G401 (cell line): ENCODE measurements around the gene NHLH1. TPM values are rescaled to one million over a fixed set of nuclear protein-coding genes. Genes with fewer than 3 reads are reported as not detected.

Experiments used
- DNase-seq: peaks from one replicate; pipeline ENCODE4 v3.0.0-alpha.2; 2015; ENCODE audit warnings: low spot score
- in situ Hi-C: cut with HindIII; loops from 2 replicates; pipeline ENCODE4 v1.10.0; 2016; ENCODE audit warnings: low sequenced_read_pairs, mixed read lengths
- total RNA-seq: library from RNA; depleted of rRNA; stranded (reverse); fragments of >200 nt; shearing (Covaris generic); gene quantifications from 2 replicates; pipeline ENCODE4 v1.2.3, GENCODE V29; 2014

Gene NHLH1
- total RNA-seq, 1 experiment from 2014 or later, result not detected

DNA sequence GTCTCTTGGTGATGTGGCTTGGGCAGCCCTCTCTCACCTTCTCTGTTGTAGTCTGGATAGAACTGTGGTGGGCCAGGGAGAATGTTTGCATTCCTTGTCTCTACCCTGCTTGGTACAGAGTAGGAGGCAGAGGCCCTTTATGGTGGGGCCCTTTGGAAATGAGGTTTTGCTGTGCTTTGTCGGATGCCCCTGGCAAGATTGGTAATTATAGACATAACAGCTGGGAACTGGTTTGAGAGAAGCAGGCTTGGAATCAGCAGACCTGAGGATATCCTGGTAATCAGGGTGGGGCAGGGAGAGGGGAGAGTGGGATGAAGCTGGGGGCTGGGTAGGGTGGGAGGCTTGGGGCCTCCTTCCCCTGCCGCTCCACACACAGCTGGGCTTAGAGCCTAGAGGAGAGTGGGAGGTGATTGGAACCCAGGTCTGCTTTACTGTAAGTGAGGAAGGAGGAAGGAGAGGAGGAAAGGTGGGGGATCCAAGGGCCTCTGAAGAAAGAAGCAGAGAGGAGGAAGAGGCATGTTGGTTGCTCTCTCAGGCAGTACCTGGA lies 38.5 kb downstream of the NHLH1 start:
- in situ Hi-C loops, result no loop called here
- no peak for DNase-seq

DNA sequence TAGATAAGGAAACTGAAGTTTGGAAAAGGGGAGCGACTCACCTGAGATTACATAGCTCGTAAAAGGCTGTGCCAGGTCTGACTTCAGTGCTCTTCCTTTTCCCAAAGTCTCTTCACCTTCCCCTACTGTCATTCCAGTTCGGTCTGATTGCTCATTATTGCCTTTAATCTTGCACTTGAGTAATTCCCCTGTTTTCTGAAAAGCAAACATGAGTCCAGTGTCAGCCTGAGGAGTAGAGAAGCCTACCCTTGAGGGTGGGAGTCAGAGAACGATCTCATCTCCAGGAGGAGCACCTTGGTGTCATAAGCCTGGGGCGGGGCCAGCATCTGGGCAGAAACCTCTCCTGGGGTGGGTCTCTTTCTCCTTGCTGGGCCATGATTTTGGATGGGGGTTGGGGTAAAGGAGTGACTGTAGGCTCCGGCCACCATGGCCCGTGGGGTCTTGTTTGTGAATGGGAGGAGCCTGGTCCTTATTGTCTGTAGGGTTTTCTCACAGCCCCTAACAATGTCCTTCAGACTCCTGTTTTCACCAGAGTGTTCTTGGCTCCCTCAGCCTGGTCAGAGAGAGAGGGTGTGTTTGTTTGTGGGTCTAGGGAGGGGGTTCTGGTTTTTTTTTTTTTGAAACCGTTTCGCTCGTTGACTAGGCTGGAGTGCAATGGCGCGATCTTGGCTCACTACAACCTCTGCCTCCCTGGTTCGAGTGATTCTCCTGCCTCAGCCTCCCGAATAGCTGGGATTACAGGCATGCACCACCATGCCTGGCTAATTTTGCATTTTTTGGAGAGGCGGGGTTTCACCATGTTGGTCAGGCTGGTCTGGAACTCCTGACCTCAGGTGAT lies 39.5 kb downstream of the NHLH1 start:
- no peak for DNase-seq
- in situ Hi-C loops, result no loop called here

DNA sequence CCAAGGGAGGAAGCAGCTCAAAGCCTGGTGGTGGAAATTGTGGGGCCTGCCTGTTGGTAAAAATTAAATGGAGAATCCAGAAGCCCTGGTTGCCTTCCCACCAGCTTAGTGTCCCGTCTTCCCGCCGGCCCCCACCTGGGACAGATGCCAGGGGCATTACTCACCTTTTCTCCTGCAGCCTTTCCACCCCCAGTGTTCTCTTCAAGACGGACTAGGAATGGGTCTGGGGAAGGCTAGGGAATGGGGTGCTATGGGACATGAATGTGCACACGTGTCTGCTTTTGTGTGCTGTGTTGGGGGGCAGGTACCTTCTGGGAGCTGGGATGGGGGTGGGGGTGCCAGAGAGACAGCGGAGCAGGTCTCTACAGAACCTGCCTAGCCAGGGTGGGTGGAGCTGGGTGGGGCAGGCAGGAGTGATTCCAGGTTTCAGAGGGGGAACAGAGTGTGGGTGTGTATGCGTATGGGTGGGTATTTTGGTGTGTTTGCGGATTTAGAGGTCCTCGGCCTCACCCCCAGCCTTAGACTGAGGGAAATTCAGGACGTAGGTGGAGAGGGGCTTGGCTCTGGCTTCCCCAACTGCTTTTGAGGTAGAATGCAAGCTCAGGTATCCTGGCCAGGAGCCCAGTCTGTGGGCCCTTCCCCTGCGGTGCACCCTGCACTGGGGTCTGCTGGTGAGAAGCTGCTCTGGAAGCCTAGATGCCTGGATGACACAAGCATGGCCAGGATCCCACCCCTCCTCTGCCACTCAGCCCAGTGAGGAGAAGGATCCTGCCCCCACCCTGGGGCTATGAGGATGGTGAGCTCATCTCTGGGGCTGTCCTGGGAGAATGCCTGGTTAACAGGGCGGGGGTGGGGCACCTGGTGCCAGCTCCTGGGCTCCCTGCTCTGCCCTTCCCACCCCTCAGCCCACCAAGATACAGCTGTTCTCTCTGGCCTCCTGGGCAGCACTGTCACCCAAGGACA lies 41.2 kb downstream of the NHLH1 start:
- no peak for DNase-seq
- in situ Hi-C loops, result no loop called here

DNA sequence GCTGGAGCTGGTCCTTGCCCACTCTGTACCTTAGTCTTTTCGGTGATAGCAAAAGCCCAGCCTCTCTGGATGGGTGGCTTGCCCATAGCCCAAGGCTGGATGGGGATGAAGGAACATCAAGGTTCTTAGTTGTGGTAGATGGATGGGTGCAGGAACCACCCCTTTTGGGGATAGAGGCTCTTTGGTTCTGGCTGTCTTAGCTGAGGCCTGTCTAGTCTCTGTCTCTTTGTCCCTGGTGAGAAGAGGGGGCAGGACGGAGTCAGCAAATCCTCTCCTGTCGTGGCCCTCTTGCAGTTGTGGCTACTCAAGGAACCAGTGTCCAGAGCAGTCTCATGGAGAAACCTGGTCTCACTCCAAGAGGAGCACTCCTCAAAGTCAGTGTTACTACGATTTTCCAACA lies 42.0 kb downstream of the NHLH1 start:
- in situ Hi-C loops, result no loop called here
- no peak for DNase-seq

DNA sequence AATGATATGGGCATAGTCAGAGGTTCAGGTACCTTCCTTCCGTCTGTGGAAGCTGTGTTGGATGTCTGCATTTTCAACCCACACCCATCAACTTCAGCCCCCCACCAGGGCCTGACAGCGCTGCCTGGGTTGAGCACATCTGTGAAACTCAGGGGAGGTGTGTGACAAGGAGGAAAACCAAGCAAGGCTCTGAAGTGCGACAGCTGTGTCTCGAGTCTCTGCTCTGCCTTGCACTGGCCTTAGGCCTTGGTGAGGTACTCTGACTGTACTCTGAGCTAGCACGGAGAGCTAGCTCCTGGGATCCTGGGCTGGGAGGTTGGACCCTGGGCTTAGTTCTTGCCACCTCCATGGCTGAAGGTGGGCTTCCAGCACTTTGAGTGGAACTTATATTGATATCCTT lies 42.6 kb downstream of the NHLH1 start:
- in situ Hi-C loops, result no loop called here

DNA sequence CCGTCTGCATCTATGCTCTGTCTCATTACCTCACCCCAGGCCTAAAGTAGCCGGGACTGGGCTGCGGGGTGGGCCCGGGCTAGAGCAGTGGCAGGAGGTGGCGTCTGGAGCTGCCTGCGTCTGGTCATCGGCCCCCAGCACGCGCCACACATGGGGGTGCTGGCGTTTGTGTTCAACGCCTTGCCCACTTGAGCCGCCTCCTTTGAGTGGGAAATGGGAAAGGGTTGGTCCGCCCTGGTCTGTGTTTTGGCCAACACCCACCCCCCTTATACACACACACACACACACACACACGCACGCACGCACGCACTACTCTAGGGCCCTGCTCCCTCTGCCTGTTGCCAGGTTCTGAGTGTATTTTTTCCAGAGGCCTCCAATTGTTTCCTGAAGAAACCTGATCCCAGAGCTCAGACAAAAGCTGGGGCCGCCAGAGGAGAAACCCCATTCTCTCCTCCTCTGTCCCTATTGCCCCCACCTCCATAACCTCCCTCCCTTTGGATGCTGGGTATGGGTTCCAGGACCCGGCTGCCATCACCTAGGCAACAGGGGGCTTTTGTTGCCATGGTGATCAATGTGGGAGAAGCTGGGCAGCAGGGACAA lies 43.6 kb downstream of the NHLH1 start:
- no peak for DNase-seq

More for the DNA sequence above, 42.6 kb downstream of the NHLH1 start:
- no peak for DNase-seq

DNA sequence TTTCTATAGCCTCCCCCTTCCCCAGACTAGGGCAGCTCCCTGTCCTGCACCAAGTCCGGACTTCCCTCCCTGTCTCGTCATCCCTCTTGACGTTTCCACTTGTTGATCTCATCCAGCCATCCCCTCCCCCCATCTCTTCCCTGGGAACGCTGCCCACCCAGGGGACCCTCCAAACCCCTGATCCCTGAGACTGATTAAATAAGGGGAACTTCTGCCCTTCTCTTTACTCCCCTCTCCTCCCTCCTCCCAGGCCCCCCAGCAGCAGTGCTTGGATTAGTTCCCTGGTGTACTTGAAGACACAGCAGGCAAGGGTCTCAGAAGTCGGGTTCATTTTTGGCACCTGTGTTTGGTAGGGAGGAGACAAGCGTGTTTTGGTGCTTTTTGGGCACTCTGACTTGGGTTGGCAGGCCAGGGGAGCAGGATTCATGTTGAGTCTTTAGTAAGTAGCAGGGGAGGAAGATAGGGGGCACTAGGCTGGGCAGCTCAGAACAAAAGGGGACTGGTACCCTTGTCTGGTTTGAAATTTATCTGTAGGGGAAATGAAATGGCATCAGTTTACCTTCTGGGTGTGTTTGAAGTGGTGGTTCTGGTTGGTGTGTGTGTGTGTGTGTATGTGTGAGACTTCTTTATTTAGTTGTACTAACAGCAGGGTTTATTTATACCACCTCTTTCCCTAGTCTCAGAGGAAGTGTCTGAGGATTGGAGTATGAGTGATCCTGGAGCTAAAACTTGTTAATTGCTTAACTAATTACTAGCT lies 44.6 kb downstream of the NHLH1 start:
- no peak for DNase-seq
- in situ Hi-C loops, result no loop called here

More for the DNA sequence above, 43.6 kb downstream of the NHLH1 start:
- in situ Hi-C loops, result no loop called here

DNA sequence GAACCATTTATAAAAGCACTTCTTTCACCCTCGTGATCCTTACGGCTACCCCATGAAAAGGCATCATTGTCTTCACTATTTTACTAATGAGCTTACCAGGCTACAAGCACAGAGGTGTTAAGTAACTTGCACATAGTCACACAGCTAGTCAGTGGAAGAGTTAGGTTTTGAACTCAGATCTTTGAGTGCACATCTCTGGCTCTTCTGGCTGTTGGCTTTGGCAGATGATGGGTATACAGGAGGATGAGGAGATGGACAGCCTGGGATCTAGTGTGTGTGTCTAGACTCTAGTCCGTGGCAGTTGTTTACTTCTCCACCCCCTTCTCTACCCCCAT lies 45.1 kb downstream of the NHLH1 start:
- DNase-seq, result no peak
- in situ Hi-C loops, result no loop called here

DNA sequence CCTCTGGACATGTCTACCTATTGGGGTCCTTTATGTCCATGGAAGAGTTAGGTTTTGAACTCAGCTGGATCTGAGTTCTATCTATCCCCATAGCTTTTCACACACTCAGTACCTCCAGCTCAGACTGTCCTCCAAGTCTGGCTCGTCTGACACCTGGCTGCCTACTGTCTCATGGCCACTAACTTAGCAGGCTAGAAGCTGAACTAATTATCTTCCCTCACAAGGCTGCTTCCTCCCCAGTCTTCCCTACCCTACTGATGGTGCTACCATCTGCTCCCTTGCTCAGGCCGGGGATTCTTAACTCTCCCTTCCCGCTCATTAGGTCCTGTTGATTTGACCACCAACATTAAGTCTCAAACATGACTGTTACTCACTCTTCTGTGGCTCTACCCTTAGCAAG lies 46.8 kb downstream of the NHLH1 start:
- in situ Hi-C loops, result no loop called here
- DNase-seq, result peak; percentile 37

DNA sequence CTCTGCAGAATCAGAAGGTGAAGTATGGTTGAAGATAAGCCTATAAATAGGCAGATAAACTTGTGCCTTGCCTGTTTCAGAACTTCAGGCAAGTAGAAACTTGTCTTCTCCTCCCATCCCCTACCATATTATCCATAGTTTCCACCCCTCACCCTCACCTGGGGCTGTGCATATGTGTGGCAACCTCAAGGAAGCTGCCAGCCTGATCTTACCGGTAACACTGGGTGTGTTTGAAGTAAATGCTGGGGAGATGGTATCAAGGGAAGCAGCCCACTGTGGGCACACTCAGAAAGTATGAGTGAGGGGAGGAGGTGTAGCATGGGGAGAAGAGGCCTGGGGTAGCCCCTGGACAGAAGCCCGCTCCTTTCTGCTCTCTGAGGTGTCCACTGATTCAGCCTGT lies 48.0 kb downstream of the NHLH1 start:
- in situ Hi-C loops, result no loop called here
- no peak for DNase-seq

DNA sequence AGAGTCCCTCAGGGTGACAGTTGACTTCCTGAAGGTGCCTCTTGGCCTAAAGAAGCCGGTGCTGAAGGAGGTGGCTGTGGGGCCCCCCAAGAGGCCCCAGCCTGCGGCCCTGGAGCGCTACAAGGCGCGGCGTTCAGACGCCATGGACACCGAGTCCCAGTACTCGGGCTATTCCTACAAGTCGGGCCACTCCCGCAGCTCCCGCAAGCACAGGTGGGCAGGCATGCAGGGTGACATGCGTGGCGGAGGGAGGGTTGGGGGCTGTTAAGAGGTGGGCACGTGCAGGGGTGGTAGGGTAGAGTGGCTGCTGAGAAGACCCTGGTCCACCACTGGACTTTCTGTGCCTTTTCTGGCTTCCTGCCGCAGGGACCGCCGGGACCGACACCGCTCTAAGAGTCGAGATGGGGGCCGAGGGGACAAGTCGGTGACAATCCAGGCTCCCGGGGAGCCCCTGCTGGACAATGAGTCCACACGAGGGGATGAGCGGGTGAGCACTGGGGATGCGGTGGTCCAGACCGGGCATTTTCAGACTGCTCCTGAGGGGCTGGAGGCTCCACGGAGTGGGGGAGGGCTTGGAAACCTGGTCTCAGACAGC lies 48.9 kb downstream of the NHLH1 start:
- DNase-seq, result no peak
- in situ Hi-C loops, result no loop called here

DNA sequence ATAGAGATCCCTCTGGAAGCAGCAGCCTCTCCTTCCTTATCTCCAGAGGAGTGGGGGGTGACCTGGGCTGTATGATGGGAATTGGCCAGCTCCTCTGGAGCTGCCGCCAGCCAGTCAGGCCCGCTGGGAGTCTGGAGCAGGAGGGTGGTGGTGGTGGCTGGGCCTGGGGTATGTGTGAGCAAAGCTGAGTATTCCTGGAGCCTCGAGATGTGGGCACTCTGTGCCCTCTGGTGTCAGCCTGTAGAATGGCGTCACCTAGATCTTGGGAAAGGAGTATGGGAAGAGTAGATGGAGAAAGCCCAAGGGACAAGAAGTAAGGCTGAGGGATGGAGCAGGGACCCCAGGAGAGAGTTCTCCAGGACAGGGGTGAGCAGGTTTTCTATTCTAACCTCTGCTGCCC lies 49.5 kb downstream of the NHLH1 start:
- DNase-seq, result peak; percentile 23
- in situ Hi-C loops, result no loop called here

DNA sequence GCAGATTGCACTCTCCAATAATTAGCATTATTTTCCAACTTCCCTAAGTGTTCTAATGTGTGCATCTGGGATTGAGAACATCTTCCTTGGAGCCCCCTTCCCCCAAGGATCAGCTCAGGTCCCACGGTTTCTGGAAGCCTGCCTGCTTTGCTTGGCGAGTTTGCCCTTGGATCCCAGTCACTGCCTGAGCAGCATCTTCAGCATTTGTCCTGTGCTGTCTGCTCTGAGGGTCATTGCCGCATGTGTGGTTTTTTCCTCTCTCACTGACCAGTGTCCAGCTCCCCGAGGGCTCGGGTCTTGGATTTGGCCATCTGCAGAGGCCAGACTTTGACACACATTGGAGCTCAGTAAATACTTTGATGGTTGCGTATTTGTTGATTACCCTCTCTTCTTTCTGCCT lies 51.6 kb downstream of the NHLH1 start:
- in situ Hi-C loops, result no loop called here
- DNase-seq, result peak; percentile 14

DNA sequence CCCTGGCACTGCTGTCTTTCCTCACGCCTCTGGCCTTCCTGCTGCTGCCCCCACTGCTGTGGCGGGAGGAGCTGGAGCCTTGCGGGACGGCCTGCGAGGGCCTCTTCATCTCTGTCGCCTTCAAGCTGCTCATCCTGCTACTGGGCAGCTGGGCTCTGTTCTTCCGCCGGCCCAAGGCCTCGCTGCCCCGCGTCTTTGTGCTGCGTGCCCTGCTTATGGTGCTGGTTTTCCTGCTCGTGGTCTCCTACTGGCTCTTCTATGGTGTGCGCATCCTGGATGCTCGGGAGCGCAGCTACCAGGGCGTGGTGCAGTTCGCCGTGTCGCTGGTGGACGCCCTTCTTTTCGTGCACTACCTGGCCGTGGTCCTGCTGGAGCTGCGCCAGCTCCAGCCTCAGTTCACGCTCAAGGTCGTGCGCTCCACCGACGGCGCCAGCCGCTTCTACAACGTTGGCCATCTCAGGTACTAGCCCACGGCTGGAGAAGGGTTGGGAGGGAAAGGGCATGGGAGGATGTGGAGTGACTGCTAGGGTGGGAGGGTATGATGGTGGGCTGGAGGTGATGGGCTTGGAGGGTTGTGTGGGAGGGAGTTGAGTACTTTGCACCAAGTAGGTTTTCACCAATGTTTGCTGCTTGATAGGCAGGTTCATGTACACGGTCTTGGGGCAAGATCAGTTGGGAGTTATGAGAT lies 52.4 kb downstream of the NHLH1 start:
- DNase-seq, result no peak
- in situ Hi-C loops, result no loop called here

DNA sequence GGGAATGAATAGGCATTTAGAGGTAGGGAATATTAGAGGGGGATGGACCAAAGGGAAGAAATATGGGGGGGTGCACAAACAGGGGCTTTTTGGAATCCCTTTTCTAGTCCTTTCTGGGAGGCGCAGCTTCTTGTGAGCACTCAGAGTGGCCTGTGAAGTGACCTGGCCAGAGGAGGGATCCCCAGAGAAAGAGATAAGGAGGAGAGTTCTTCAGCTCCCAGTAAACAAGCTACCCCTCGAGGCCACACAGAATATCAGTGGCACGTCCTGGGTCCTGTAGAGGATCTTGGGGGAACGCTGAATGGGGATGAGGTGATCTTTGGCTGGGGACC lies 52.9 kb downstream of the NHLH1 start:
- no peak for DNase-seq
- in situ Hi-C loops, result no loop called here

DNA sequence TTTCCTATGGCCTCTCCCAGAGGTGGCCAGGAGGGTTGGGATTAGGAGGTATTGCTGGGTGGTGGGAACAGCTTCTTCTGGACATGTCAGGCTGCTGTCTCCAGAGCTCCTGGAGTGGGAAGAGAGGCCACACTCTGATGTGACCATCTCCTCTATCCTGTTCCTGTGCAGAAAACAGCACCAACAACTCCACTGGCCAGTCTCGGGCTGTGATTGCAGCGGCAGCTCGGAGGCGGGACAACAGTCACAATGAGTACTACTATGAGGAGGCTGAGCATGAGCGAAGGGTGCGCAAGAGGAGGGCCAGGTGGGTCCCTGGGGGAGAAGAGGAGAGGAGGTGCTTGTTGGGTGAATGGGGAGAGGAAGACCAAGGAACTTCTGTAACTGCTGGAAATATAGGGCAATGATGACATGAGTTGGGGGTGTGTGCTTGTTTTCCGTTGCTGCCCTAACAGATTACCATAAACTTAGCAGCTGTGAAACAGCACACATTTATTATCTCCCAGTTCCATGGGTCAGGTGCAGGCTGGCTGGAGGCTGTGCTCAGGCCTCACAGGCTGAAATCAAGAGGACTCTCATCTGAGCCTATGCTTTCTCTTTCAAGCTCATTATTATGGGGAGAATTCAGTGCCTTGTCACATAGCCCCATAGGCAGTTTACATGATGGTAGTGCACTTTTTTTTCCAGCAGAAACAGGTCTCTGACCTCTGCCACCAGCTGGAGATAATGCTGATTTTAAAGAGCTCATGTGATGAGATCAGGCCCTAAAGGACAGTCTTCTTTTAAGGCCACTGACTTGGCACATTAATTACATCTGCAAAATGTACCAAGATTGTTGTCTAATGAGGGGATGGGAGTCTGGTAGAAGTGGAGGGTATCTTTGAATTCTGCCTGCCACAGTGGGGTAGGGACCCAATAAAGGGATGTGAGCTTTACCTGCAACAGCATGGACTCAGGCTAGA lies 54.3 kb downstream of the NHLH1 start:
- no peak for DNase-seq
- in situ Hi-C loops, result no loop called here

DNA sequence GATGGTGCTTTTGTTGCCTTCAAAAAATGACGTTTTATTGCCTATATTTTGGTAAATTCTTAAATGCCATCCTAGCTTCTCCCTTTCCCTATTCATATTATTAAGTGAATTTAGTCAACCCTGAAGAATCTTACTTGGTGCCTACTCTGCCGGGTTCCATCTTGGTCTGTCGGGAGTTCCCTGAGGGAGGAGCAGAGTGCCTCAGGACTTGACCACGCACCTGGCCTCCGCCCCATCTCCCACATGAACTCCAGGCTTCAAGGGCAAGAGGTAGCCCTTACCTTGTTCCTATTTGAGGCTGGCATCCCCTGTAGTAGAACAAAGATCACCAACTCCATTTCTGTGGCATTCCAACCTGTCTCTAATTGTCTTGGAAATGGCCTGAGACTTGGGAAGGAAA lies 55.0 kb downstream of the NHLH1 start:
- in situ Hi-C loops, result no loop called here
- DNase-seq, result no peak
